ENCODE results near the gene TBC1D17. TPM values are rescaled to one million over a fixed set of nuclear protein-coding genes. Genes with fewer than 3 reads are reported as not detected.

TBC1D17 gene
- total and polyA plus RNA-seq, 2 of the 13 experiments (the other 11 are each of a cell fraction or from before 2014, with no cell fraction given): 9.7 to 16.9 TPM

DNA sequence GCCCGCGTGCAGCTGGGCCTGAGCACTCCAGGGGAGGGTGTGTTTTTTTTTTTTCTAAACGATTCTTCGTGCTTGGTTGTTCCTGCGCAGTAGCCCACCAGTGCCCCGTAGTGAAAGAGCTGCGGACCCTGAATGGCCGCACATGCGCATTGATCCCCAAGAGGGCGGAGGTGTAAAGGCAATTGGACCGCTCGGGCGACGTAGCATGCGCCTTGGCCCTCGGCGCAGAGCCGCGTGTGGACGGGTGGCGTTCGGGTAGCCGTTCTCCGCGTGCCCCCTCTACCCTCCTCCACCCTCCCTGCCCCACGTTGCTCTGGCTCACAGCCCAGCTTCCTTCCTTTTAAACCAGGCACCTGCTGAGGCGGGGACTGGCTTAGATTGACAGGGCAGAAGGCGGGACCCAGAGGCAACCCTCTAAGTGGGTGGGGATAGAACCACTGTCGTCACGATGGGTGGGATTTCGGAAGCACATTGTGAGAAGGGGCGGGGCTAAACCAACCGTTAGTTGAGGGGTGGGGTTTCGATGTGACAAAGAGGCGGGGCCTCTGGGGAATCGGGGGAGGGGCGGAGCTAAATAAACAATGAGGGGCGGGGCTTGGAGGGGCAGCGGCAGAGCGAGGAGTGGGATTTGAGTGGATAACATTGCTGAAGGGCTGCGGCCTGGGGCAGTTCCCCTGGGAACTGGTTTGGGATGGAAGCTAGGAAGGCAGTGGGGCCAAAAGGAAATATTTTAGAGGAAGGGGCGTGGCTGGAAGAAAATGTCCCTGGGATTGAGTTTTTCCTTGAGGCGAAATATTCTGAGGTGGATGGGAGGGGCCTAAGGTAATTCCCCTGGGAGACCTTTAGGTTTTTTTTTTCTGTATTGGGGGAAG, 52.3 kb downstream of the TBC1D17 start (continued):
- TF ChIP-seq, protein P1, sequence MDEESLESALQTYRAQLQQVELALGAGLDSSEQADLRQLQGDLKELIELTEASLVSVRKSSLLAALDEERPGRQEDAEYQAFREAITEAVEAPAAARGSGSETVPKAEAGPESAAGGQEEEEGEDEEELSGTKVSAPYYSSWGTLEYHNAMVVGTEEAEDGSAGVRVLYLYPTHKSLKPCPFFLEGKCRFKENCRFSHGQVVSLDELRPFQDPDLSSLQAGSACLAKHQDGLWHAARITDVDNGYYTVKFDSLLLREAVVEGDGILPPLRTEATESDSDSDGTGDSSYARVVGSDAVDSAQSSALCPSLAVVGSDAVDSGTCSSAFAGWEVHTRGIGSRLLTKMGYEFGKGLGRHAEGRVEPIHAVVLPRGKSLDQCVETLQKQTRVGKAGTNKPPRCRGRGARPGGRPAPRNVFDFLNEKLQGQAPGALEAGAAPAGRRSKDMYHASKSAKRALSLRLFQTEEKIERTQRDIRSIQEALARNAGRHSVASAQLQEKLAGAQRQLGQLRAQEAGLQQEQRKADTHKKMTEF (CRISPR knock-in tag; IDR thresholded peaks at IDR 0.05): peak; percentile 95
- 0 out of 2 replicates have a peak, but pooled peaks have one; percentile 70 for TF ChIP-seq ZNF317 (CRISPR knock-in tag; IDR thresholded peaks at IDR 0.05)
- 0 out of 2 replicates have a peak, but pooled peaks have one; percentile 35 for TF ChIP-seq TEAD2 (CRISPR knock-in tag; IDR thresholded peaks at IDR 0.05)
- TF ChIP-seq, protein P2, sequence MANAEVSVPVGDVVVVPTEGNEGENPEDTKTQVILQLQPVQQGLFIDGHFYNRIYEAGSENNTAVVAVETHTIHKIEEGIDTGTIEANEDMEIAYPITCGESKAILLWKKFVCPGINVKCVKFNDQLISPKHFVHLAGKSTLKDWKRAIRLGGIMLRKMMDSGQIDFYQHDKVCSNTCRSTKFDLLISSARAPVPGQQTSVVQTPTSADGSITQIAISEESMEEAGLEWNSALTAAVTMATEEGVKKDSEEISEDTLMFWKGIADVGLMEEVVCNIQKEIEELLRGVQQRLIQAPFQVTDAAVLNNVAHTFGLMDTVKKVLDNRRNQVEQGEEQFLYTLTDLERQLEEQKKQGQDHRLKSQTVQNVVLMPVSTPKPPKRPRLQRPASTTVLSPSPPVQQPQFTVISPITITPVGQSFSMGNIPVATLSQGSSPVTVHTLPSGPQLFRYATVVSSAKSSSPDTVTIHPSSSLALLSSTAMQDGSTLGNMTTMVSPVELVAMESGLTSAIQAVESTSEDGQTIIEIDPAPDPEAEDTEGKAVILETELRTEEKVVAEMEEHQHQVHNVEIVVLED (CRISPR knock-in tag; IDR thresholded peaks at IDR 0.05; ENCODE audit: borderline replicate concordance): peak; percentile 74; the same call in 1 of the 2 replicates
- 0 out of 2 replicates have a peak, but pooled peaks have one; percentile 67 for TF ChIP-seq FLYWCH1 (CRISPR knock-in tag; IDR thresholded peaks at IDR 0.05)
- no peak for TF ChIP-seq TP53 (CRISPR knock-in tag; conservative IDR thresholded peaks at IDR 0.05)
- TF ChIP-seq, protein P3, sequence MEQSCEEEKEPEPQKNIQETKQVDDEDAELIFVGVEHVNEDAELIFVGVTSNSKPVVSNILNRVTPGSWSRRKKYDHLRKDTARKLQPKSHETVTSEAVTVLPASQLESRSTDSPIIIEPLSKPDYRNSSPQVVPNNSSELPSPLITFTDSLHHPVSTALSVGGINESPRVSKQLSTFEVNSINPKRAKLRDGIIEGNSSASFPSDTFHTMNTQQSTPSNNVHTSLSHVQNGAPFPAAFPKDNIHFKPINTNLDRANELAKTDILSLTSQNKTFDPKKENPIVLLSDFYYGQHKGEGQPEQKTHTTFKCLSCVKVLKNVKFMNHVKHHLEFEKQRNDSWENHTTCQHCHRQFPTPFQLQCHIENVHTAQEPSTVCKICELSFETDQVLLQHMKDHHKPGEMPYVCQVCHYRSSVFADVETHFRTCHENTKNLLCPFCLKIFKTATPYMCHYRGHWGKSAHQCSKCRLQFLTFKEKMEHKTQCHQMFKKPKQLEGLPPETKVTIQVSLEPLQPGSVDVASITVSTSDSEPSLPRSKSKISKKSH (CRISPR knock-in tag; IDR thresholded peaks at IDR 0.05; ENCODE audit: borderline replicate concordance): no peak
- TF ChIP-seq, protein P4, sequence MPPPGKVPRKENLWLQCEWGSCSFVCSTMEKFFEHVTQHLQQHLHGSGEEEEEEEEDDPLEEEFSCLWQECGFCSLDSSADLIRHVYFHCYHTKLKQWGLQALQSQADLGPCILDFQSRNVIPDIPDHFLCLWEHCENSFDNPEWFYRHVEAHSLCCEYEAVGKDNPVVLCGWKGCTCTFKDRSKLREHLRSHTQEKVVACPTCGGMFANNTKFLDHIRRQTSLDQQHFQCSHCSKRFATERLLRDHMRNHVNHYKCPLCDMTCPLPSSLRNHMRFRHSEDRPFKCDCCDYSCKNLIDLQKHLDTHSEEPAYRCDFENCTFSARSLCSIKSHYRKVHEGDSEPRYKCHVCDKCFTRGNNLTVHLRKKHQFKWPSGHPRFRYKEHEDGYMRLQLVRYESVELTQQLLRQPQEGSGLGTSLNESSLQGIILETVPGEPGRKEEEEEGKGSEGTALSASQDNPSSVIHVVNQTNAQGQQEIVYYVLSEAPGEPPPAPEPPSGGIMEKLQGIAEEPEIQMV (CRISPR knock-in tag; IDR thresholded peaks at IDR 0.05; ENCODE audit: low read depth): no peak; the same call in 1 of the 2 replicates
- peak; percentile 57; the same call in 1 of the 2 replicates for TF ChIP-seq EED (CRISPR knock-in tag; IDR thresholded peaks at IDR 0.05)
- TF ChIP-seq CREM (IDR thresholded peaks at IDR 0.05): peak; percentile 52; the same call in 1 of the 2 replicates
- no peak for TF ChIP-seq CREM (CRISPR knock-in tag; IDR thresholded peaks at IDR 0.05)
- TF ChIP-seq NFE2L2 (IDR thresholded peaks at IDR 0.05; ENCODE audit: low read length): no peak
- peak; percentile 69; the same call in 1 of the 2 replicates for TF ChIP-seq AHR (CRISPR knock-in tag; IDR thresholded peaks at IDR 0.05)
- no peak; the same call in 1 of the 2 replicates for TF ChIP-seq ZNF564 (CRISPR knock-in tag; IDR thresholded peaks at IDR 0.05)
- TF ChIP-seq ZNF207 (IDR thresholded peaks at IDR 0.05; ENCODE audit: borderline replicate concordance): no peak
- TF ChIP-seq ZFAT (CRISPR knock-in tag; conservative IDR thresholded peaks at IDR 0.05): 0 out of 2 replicates have a peak, but pooled peaks have one; percentile 68
- TF ChIP-seq, protein P5, sequence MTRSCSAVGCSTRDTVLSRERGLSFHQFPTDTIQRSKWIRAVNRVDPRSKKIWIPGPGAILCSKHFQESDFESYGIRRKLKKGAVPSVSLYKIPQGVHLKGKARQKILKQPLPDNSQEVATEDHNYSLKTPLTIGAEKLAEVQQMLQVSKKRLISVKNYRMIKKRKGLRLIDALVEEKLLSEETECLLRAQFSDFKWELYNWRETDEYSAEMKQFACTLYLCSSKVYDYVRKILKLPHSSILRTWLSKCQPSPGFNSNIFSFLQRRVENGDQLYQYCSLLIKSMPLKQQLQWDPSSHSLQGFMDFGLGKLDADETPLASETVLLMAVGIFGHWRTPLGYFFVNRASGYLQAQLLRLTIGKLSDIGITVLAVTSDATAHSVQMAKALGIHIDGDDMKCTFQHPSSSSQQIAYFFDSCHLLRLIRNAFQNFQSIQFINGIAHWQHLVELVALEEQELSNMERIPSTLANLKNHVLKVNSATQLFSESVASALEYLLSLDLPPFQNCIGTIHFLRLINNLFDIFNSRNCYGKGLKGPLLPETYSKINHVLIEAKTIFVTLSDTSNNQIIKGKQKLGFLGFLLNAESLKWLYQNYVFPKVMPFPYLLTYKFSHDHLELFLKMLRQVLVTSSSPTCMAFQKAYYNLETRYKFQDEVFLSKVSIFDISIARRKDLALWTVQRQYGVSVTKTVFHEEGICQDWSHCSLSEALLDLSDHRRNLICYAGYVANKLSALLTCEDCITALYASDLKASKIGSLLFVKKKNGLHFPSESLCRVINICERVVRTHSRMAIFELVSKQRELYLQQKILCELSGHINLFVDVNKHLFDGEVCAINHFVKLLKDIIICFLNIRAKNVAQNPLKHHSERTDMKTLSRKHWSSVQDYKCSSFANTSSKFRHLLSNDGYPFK (CRISPR knock-in tag; IDR thresholded peaks at IDR 0.05; ENCODE audit: borderline replicate concordance): peak; percentile 88; the same call in 1 of the 2 replicates
- TF ChIP-seq, protein P6, sequence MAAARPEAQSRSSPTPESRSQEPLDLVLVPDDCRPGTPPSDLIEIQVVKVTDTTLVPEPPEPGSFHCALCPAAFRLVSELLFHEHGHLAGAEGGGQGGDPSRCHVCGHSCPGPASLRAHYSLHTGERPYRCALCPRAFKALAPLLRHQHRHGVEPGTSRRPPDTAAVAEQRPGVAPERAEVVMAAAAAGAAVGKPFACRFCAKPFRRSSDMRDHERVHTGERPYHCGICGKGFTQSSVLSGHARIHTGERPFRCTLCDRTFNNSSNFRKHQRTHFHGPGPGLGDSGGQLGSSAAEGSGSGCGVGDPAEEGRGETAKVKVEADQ (CRISPR knock-in tag; IDR thresholded peaks at IDR 0.05; ENCODE audit: borderline replicate concordance): peak; percentile 34; the same call in 1 of the 2 replicates
